ENCODE data around the gene LTB4R2.

Gene LTB4R2

DNA sequence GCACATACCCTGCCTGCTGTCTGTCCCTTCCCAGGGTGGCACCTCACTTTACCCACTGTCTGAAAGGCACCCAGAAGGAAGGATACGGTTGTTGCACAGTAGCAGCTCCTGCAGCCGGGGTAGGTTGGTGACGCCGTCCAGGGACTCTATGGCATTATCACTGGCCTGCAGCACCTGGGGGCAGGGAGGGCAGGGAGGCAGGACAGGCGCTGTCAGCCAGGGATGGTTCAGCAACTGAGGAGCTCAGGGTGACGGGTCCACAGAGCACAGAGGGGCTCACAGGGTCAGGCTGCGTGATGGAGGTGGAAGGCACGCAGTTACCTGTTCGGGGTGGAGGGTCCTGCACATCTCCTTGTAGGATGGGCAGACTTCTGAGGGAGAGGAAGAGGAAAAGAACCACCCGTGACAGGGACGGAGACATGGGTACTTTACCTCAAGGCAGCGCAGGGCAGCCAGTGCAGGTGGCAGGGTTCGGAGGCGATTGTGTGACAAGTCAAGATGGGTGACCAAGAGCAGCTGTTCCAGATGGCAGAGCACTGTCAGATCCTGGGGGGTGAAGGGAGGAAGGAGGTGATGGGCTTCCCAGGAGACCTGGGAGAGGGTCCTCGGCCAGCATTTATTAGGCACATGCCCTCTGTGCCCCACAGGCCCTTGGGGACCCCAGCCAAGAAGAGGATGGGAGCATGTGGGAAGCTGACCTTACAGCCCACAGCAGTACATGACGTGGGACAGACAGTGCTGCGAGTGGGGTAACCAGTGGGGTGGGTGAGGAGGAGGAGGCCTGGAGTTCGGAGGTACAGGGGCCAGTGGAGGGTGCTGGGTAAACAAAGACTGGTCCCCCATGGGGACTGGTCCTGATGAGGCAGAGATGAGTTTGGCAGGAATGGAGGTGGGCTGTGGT is 43.3 kb upstream of the LTB4R2 start:
- TF ChIP-seq POLR2AphosphoS5 (IDR thresholded peaks at IDR 0.05; ENCODE audit: borderline replicate concordance, low read depth, low read length) (no peak), FOXP2 (optimal IDR thresholded peaks at IDR 0.05; ENCODE audit: control extremely low read depth, extremely low read length, insufficient read depth) (no peak), EZH2 (IDR thresholded peaks at IDR 0.05) (no peak)
- Histone ChIP-seq H3K9ac (ENCODE audit: insufficient read length) (no peak overlapping the region), H3K9me3 (ENCODE audit: low read depth, low read length) (no peaks in the 10 kb centered on the region), H3K36me3 (ENCODE audit: insufficient read depth, low read length) (no peaks in the 10 kb centered on the region), H3K4me3 (no peak overlapping the region), H3K27ac (no peak overlapping the region)
- no peak for DNase-seq (ENCODE audit: low read depth, low spot score)

DNA sequence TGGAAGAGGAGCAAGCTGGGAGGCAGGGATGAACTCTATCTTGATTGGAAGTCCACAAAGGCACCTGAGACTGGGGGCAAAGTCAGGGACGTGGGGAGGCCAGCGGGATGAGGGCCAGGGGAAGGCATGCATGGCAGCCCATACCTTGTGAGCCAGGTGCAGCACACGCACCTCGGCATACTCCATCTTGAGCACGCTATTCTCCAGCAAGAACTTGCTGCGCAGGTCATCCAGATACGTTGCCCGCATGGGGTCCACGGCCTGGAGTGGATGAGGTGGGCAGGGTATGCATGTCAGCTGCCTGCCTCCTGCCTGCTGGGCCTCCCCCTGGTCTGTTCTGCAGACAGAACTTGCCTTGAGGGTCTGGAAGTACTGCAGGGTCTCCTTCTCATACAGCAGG is 42.4 kb upstream of the LTB4R2 start:
- H3K27ac ChIP-seq: no peak overlapping the region
- H3K9me3 ChIP-seq (ENCODE audit: low read depth, low read length): no peaks in the 10 kb centered on the region
- H3K36me3 ChIP-seq (ENCODE audit: insufficient read depth, low read length): no peaks in the 10 kb centered on the region
- TF ChIP-seq POLR2AphosphoS5 (IDR thresholded peaks at IDR 0.05; ENCODE audit: borderline replicate concordance, low read depth, low read length) (no peak), EZH2 (IDR thresholded peaks at IDR 0.05) (no peak), FOXP2 (optimal IDR thresholded peaks at IDR 0.05; ENCODE audit: control extremely low read depth, extremely low read length, insufficient read depth) (no peak)
- H3K4me3 ChIP-seq: no peak overlapping the region
- no peak for DNase-seq (ENCODE audit: low read depth, low spot score)
- no peak overlapping the region for H3K9ac ChIP-seq (ENCODE audit: insufficient read length)

DNA sequence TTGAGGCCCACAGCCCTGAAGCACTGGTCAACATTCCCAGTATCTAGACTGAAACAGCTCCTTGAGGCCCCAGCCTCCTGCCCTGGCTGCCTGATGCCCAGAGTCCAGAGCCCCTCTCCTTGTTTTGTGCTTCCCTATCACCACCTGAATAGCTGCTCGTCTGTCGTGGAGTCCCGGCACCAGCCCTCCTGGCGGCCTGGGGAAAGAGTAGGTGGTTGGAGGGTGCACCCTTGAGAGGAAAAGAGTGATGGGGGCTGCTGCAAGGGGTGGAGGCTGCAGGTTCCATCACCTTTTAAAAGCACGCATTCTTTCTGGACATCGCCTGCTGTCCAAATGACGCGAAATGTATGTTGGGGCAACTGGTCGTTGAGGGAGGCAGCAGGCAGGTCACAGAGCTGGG is 41.7 kb upstream of the LTB4R2 start:
- Histone ChIP-seq H3K27ac (no peak overlapping the region), H3K36me3 (ENCODE audit: insufficient read depth, low read length) (no peaks in the 10 kb centered on the region), H3K9ac (ENCODE audit: insufficient read length) (no peak overlapping the region), H3K9me3 (ENCODE audit: low read depth, low read length) (no peaks in the 10 kb centered on the region), H3K4me3 (no peak overlapping the region)
- TF ChIP-seq POLR2AphosphoS5 (IDR thresholded peaks at IDR 0.05; ENCODE audit: borderline replicate concordance, low read depth, low read length) (no peak), EZH2 (IDR thresholded peaks at IDR 0.05) (no peak), FOXP2 (optimal IDR thresholded peaks at IDR 0.05; ENCODE audit: control extremely low read depth, extremely low read length, insufficient read depth) (no peak)
- DNase-seq (ENCODE audit: low read depth, low spot score): no peak

DNA sequence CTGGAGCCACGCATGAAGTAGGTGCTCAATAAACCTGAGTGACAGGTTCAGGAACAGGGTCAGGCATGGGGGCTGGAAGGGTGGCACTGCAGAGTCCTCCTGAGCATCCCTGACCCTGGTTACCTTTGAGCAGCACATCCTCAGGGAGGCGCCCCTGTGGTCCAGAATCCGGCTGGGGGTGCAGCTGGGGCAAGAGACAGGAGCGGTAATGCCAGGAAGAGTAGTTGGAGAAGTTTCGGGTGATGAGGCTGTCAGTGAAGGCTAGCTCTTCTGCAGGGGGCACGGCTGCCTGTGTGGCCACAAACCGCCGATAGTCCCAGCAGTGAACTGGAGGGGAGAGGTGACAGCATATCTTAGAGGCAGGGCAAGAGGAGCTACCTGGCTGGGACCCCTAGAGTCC is 40.6 kb upstream of the LTB4R2 start:
- no peak overlapping the region for H3K4me3 ChIP-seq
- TF ChIP-seq FOXP2 (optimal IDR thresholded peaks at IDR 0.05; ENCODE audit: control extremely low read depth, extremely low read length, insufficient read depth) (no peak), POLR2AphosphoS5 (IDR thresholded peaks at IDR 0.05; ENCODE audit: borderline replicate concordance, low read depth, low read length) (no peak), EZH2 (IDR thresholded peaks at IDR 0.05) (no peak)
- H3K9ac ChIP-seq (ENCODE audit: insufficient read length): no peak overlapping the region
- no peak overlapping the region for H3K27ac ChIP-seq
- no peaks in the 10 kb centered on the region for H3K36me3 ChIP-seq (ENCODE audit: insufficient read depth, low read length)
- H3K9me3 ChIP-seq (ENCODE audit: low read depth, low read length): no peaks in the 10 kb centered on the region
- DNase-seq (ENCODE audit: low read depth, low spot score): no peak

DNA sequence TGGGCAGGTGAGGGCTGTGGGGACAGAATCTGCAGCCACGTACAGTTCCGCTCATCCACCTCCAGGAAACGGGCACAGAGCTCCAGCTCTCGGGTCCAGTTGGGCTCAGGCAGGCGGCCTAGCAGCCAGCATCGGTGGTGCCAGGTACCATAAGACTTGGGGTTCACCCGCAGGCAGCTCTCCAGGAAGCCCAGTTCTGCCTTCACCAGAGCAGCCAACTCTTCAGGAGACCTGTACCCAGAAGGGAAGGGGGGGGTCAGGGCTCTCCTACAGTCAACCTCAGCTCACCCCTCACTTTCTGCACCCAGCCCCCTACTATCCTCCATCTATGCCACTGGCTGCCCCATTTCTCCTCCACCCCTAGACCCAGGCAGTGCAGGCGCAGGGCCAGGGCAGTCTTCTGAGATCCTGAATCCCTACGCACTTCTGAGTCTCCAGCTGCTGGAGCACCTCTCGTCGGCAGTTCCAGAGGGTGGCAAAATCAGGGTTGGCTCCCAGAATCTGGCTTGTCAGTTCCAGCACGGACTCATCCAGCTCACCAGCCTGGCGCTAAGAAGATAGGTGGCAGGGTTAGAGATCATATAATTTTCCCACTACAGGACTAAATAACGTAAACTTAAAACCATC is 39.9 kb upstream of the LTB4R2 start:
- H3K4me3 ChIP-seq: no peak overlapping the region
- H3K36me3 ChIP-seq (ENCODE audit: insufficient read depth, low read length): no peaks in the 10 kb centered on the region
- H3K27ac ChIP-seq: no peak overlapping the region
- no peaks in the 10 kb centered on the region for H3K9me3 ChIP-seq (ENCODE audit: low read depth, low read length)
- H3K9ac ChIP-seq (ENCODE audit: insufficient read length): no peak overlapping the region
- TF ChIP-seq POLR2AphosphoS5 (IDR thresholded peaks at IDR 0.05; ENCODE audit: borderline replicate concordance, low read depth, low read length) (no peak), EZH2 (IDR thresholded peaks at IDR 0.05) (no peak), FOXP2 (optimal IDR thresholded peaks at IDR 0.05; ENCODE audit: control extremely low read depth, extremely low read length, insufficient read depth) (no peak)
- DNase-seq (ENCODE audit: low read depth, low spot score): no peak

DNA sequence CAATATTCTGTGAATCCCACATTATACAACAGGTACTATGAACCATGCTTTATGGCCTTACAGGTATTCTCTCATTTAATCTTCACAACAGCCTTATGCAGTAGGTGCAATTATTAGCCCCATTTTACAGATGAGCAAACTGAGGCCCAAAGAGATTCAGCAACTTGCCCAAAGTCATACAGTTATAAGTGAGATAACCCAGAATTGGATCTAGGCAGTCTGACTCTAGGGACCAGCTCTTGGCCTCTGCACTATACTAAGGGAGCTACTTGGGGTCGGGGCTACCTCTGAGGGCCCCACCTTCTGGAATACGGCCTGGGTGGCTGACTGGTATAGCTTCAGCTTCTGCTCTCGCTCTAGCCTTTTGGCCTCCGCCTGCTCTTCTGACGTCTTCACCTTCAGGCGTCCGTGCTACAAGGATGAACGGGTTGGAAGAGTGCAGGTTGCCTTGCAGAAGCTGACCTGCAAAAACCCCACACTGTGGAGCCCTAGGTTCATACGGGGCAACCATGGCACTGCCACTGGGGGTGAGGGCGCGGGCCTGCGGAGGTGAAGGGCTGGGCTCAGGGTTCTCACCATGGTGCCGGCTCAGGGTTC is 39.3 kb upstream of the LTB4R2 start:
- H3K36me3 ChIP-seq (ENCODE audit: insufficient read depth, low read length): no peaks in the 10 kb centered on the region
- H3K27ac ChIP-seq: peak overlapping the region; percentile 94
- DNase-seq (ENCODE audit: low read depth, low spot score): no peak
- H3K9ac ChIP-seq (ENCODE audit: insufficient read length): peak overlapping the region; percentile 98
- TF ChIP-seq FOXP2 (optimal IDR thresholded peaks at IDR 0.05; ENCODE audit: control extremely low read depth, extremely low read length, insufficient read depth) (no peak), POLR2AphosphoS5 (IDR thresholded peaks at IDR 0.05; ENCODE audit: borderline replicate concordance, low read depth, low read length) (no peak), EZH2 (IDR thresholded peaks at IDR 0.05) (no peak)
- peak overlapping the region; percentile 91 for H3K4me3 ChIP-seq
- no peaks in the 10 kb centered on the region for H3K9me3 ChIP-seq (ENCODE audit: low read depth, low read length)

DNA sequence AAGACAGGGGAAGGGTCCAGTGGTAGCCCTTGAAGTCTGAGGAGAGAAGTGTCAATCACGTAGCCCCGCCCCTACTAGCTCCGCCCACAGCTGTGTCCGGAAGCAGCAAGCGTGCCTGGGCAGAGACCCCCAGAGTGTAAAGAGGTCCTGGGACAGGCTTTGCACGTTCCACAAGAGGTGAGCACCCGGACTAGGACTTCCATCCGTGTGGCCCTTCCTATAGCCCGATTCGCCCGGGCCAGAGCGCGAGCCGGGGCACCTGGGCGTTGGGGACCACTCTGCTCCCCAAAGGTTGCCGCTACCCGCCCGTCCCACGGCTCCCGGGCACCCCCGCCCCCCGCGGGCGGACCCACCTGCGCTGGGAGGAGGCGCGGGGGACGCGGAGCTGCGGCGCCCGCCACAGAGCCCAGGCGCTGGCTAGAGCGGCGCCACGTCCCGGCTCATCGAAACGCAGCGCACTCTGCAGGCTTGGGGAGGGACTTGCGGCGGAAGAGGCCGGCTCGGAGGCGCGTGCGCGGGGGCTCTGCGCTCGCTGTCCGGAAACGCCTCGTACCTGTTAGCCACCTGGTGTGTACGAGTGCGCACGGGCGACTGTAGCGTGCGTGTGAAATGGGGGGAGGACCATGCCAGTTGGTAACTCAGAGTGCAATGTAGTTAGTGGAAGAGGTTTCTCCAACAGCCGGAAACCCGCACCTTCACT is 38.7 kb upstream of the LTB4R2 start, which contains the start of gene RABGGTA:
TSS of gene RABGGTA (minus strand) at position 464 of the 700 bp plus-strand sequence. CDS start 482 bp downstream, outside the sequence.
- H3K9me3 ChIP-seq (ENCODE audit: low read depth, low read length): no peaks in the 10 kb centered on the region
- H3K9ac ChIP-seq (ENCODE audit: insufficient read length): peak within 1 kb of the TSS; percentile 98
- peak; percentile 18 for DNase-seq (ENCODE audit: low read depth, low spot score)
- no peaks in the 10 kb centered on the region for H3K36me3 ChIP-seq (ENCODE audit: insufficient read depth, low read length)
- peak within 1 kb of the TSS; percentile 91 for H3K4me3 ChIP-seq
- H3K27ac ChIP-seq: peak within 1 kb of the TSS; percentile 94
- peak; percentile 79 for TF ChIP-seq FOXP2 (optimal IDR thresholded peaks at IDR 0.05; ENCODE audit: control extremely low read depth, extremely low read length, insufficient read depth)
- peak; percentile 80 for TF ChIP-seq POLR2AphosphoS5 (IDR thresholded peaks at IDR 0.05; ENCODE audit: borderline replicate concordance, low read depth, low read length)
- TF ChIP-seq EZH2 (IDR thresholded peaks at IDR 0.05): no peak
